Chondrocyte (in vitro differentiated cells): ENCODE results near the gene PLXNA2. TPM values are rescaled to one million over a fixed set of nuclear protein-coding genes. Genes with fewer than 3 reads are reported as not detected.

Experiments used
- DNase-seq: peaks from one replicate; pipeline ENCODE4 v3.0.0; 2021; ENCODE audit warnings: mixed read lengths, low spot score
- H3K27ac Mint-ChIP-seq: one replicate; pipeline ENCODE4 v1.8.0; 2021; ENCODE audit warnings: mild to moderate bottlenecking, moderate library complexity, mixed read lengths; ENCODE audit not compliant: unreplicated experiment
- H3K27me3 Mint-ChIP-seq: 2 replicates; pipeline ENCODE4 v1.8.0; 2021; ENCODE audit warnings: low read depth, mixed read lengths
- H3K36me3 Mint-ChIP-seq: 2 replicates; pipeline ENCODE4 v1.8.0; 2021; ENCODE audit warnings: low read depth, mixed read lengths
- H3K4me1 Mint-ChIP-seq: 2 replicates; pipeline ENCODE4 v1.8.0; 2021; ENCODE audit warnings: low read depth, mild to moderate bottlenecking, mixed read lengths
- H3K4me3 Mint-ChIP-seq: one replicate; pipeline ENCODE4 v1.8.0; 2021; ENCODE audit warnings: mild to moderate bottlenecking, moderate library complexity, mixed read lengths; ENCODE audit not compliant: unreplicated experiment
- H3K9me3 Mint-ChIP-seq: 2 replicates; pipeline ENCODE4 v1.8.0; 2021; ENCODE audit warnings: low read depth, mixed read lengths
- total RNA-seq: library from RNA; stranded (reverse); gene quantifications from 3 replicates; pipeline ENCODE4 v1.2.1, GENCODE V29; 2021
- TF ChIP-seq, protein P1 (sequence below): fragments of 200-600 bp; sonication (generic); IDR thresholded peaks from 2 replicates; pipeline ENCODE4 v1.5.0; 2021; ENCODE audit warnings: antibody characterized with exemption, mild to moderate bottlenecking, moderate library complexity

Gene PLXNA2
- total RNA-seq, 1 donor from 2014 or later = 22.0 TPM

DNA sequence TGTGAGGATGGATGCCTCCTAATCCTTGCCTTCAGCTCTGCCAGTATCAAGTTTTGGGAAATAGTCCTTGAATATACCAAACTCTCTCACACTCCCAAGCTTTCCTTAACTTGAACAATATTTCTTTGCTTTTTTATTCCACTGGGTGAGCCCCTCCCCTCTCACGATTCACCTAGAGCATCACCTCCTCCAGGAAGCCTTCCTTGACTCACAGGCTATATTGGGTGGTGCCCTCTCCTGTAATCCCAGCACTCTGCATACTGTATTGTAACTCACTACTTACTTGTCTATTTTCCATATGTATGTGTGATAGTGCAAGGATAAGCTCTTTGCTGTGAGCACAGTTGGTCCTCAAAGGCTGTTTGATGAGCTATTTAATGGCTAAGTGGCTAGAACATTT, 114.7 kb downstream of the PLXNA2 start:
- Mint-ChIP-seq H3K4me1 (peaks cover 23% of the 10 kb centered on the region), H3K27ac (no peak overlapping the region)
- TF ChIP-seq, protein P1, sequence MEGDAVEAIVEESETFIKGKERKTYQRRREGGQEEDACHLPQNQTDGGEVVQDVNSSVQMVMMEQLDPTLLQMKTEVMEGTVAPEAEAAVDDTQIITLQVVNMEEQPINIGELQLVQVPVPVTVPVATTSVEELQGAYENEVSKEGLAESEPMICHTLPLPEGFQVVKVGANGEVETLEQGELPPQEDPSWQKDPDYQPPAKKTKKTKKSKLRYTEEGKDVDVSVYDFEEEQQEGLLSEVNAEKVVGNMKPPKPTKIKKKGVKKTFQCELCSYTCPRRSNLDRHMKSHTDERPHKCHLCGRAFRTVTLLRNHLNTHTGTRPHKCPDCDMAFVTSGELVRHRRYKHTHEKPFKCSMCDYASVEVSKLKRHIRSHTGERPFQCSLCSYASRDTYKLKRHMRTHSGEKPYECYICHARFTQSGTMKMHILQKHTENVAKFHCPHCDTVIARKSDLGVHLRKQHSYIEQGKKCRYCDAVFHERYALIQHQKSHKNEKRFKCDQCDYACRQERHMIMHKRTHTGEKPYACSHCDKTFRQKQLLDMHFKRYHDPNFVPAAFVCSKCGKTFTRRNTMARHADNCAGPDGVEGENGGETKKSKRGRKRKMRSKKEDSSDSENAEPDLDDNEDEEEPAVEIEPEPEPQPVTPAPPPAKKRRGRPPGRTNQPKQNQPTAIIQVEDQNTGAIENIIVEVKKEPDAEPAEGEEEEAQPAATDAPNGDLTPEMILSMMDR = no peak

DNA sequence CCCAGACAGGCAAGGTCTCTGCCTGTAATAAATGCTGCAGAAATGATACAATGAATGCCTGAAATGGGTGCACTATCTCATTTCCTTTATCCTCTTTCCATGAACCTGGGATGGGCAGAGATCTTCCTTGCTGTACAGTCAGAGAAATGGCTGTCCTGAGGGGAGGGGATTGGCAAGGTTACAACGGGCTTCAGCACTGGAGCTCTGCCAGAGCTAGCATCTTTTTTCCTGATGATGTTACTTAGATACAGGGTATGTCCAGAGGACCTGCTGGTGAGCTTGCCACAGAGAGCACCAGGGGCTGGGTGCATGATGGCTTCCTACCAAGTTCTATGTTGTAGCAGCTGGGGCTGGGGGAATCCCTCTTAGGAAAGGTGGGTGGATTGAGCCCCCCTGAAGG, 115.1 kb downstream of the PLXNA2 start:
- Mint-ChIP-seq H3K9me3 (no peaks in the 10 kb centered on the region), H3K27me3 (no peaks in the 10 kb centered on the region), H3K4me3 (no peak overlapping the region), H3K27ac (no peak overlapping the region), H3K36me3 (peaks cover 10% of the 10 kb centered on the region), H3K4me1 (peaks cover 19% of the 10 kb centered on the region)
- TF ChIP-seq, protein P1 = no peak
- no peak for DNase-seq

More for the DNA sequence above, 114.7 kb downstream of the PLXNA2 start:
- peaks cover 10% of the 10 kb centered on the region for H3K36me3 Mint-ChIP-seq
- DNase-seq = no peak
- H3K9me3 Mint-ChIP-seq = no peaks in the 10 kb centered on the region
- H3K27me3 Mint-ChIP-seq = no peaks in the 10 kb centered on the region
- H3K4me3 Mint-ChIP-seq = no peak overlapping the region

- H3K9me3 Mint-ChIP-seq = no peaks in the 10 kb centered on the region
- H3K4me3 Mint-ChIP-seq = no peak overlapping the region
- no peak overlapping the region for H3K27ac Mint-ChIP-seq
- TF ChIP-seq, protein P1 = no peak
- H3K36me3 Mint-ChIP-seq = peaks cover 10% of the 10 kb centered on the region
- H3K4me1 Mint-ChIP-seq = peaks cover 14% of the 10 kb centered on the region
- H3K27me3 Mint-ChIP-seq = no peaks in the 10 kb centered on the region
- DNase-seq = no peak
Observed at GRCh38 chr1:208127792-208128529, 116.2 kb downstream of the PLXNA2 start.

- Mint-ChIP-seq H3K9me3 (no peaks in the 10 kb centered on the region), H3K4me1 (peaks cover 10% of the 10 kb centered on the region), H3K36me3 (peaks cover 10% of the 10 kb centered on the region), H3K4me3 (no peak overlapping the region), H3K27me3 (no peaks in the 10 kb centered on the region), H3K27ac (no peak overlapping the region)
- DNase-seq = no peak
- TF ChIP-seq, protein P1 = no peak
Observed at GRCh38 chr1:208127284-208127683, 116.9 kb downstream of the PLXNA2 start.

- Mint-ChIP-seq H3K9me3 (no peaks in the 10 kb centered on the region), H3K27me3 (no peaks in the 10 kb centered on the region), H3K4me1 (peaks cover 3% of the 10 kb centered on the region), H3K36me3 (peaks cover 9% of the 10 kb centered on the region), H3K4me3 (no peak overlapping the region), H3K27ac (no peak overlapping the region)
- no peak for DNase-seq
- TF ChIP-seq, protein P1 = no peak
Observed at GRCh38 chr1:208126108-208126507, 118.1 kb downstream of the PLXNA2 start.
